ENCODE data around the gene SYNGR2. TPM values are rescaled to one million over a fixed set of nuclear protein-coding genes. Genes with fewer than 3 reads are reported as not detected.
A peak's percentile ranks its signal among the peaks of the same experiment; 100 is the strongest.

The SYNGR2 gene
- polyA plus RNA-seq, 3 donors = 270 to 402 (median 350) TPM

DNA sequence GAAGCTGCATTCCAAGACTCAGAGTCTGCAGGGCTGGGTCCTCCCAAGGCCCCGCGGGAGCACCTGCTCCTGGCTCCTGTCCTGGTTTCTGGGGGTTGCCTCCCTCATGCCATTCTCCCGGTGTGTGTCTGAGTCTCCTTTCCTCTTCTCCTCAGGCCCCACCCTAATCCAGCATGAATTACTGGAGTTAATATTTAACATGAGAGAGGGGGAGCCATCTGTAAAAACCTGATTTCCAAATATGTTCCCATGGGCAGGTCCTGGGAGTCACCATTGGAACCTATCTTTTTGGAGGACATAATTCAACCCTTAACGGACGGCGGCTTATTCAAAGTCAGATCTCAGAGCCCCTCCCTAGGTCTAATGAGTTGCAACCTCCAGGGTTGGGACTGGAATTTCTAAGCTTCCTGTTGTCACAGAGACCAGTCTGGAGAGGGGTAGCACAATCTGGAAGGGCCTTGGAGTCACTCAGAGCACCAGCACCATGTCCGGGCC is 16.8 kb upstream of the SYNGR2 start:
- H3K9me3 Mint-ChIP-seq = no peaks in the 10 kb centered on the region
- no peak for DNase-seq
- Histone ChIP-seq H4K20me1 (ENCODE audit: insufficient read depth, low read length) (no peaks in the 10 kb centered on the region), H3K4me1 (ENCODE audit: control insufficient read depth in 1 of 2, insufficient read depth in 2 of 2, low read length in 2 of 2) (peaks cover 21 to 30% of the 10 kb centered on the region in 2 donors), H3K4me3 (replicated peaks in 1 of 3; ENCODE audit: low read depth in 2 of 3, low read length in 3 of 3) (no peak overlapping the region), H2AFZ (ENCODE audit: insufficient read depth, low read depth, low read length, poor library complexity, severe bottlenecking) (no peak overlapping the region), H3K27me3 (ENCODE audit: control insufficient read depth in 2 of 2, insufficient read depth in 2 of 2, low read length in 2 of 2) (no peaks in the 10 kb centered on the region), H3K9ac (ENCODE audit: insufficient read depth, low read length, poor library complexity, severe bottlenecking) (no peak overlapping the region), H3K27ac (ENCODE audit: low read depth in 1 of 2, low read length in 2 of 2) (no peak overlapping the region), H3K36me3 (replicated peaks in 1 of 2; ENCODE audit: control insufficient read depth in 1 of 2, insufficient read depth in 2 of 2, low read length in 2 of 2) (no peaks in the 10 kb centered on the region), H3K4me2 (replicated peaks; ENCODE audit: extremely low read depth, low read length, poor library complexity, severe bottlenecking) (no peak overlapping the region), H3K79me2 (ENCODE audit: insufficient read depth, low read length) (no peaks in the 10 kb centered on the region), H3K9me3 (replicated peaks in 1 of 2; ENCODE audit: control insufficient read depth in 1 of 2, insufficient read depth in 1 of 2, low read length in 2 of 2) (no peaks in the 10 kb centered on the region)
- intact Hi-C loops (cut with micrococcal nuclease) = no loop called here
- peaks cover 28% of the 10 kb centered on the region for H3K4me1 Mint-ChIP-seq
- H3K36me3 Mint-ChIP-seq = no peaks in the 10 kb centered on the region
- TF ChIP-seq, protein P1, sequence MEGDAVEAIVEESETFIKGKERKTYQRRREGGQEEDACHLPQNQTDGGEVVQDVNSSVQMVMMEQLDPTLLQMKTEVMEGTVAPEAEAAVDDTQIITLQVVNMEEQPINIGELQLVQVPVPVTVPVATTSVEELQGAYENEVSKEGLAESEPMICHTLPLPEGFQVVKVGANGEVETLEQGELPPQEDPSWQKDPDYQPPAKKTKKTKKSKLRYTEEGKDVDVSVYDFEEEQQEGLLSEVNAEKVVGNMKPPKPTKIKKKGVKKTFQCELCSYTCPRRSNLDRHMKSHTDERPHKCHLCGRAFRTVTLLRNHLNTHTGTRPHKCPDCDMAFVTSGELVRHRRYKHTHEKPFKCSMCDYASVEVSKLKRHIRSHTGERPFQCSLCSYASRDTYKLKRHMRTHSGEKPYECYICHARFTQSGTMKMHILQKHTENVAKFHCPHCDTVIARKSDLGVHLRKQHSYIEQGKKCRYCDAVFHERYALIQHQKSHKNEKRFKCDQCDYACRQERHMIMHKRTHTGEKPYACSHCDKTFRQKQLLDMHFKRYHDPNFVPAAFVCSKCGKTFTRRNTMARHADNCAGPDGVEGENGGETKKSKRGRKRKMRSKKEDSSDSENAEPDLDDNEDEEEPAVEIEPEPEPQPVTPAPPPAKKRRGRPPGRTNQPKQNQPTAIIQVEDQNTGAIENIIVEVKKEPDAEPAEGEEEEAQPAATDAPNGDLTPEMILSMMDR (IDR thresholded peaks at IDR 0.05) = no peak
- 100% methylated on average over 4 of the region's 7 CpGs for WGBS (ENCODE audit: insufficient coverage)
- H3K4me3 Mint-ChIP-seq = no peak overlapping the region
- peaks cover 0 to 2% (median 0%) of the 10 kb centered on the region in 3 donors for H3K27me3 Mint-ChIP-seq (ENCODE audit: low read depth in 3 of 3)
- no peak overlapping the region for H3K27ac Mint-ChIP-seq

DNA sequence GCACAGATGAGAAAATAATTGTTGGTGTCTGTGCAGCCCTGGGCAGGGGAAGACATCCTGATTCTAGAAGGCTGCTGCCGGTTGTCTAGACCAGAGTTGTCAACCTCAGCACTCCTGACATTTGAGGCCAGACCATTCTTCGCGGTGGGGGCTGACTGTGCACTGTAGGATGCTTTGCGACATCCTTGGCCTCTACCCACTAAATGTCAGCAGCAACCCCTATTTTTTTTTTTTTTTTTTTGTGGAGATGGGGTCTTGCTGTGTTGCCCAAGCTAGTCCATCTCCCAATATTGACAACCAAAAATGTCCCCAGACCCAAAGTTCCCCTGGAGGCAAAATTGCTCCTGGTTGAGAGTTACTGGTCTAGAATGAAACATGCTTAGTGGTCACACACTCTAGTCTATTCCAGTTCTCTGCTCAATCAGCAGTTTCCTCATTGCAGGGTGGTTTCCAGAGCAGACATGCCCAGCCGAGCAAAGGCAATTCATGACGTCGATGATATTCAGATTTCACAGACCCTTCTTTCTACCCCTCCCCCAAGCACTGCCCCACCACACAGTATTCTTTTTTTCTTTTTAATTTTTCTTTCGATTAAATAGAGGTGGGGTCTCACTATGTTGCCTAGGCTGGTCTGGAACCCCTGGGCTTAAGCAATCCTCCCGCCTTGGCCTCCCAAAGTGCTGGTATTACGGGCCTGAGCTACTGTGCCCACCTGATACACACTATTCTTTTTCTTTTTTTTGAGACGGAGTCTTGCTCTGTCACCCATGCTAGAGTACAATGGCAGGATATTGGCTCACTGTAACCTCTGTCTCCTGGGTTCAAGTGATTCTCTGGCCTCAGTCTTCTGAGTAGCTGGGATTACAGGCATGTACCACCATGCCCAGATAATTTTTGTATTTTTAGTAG is 13.2 kb upstream of the SYNGR2 start:
- H3K36me3 Mint-ChIP-seq = no peaks in the 10 kb centered on the region
- H2AFZ ChIP-seq (ENCODE audit: insufficient read depth, low read depth, low read length, poor library complexity, severe bottlenecking) = no peak overlapping the region
- H3K4me3 ChIP-seq (replicated peaks in 1 of 3; ENCODE audit: low read depth in 2 of 3, low read length in 3 of 3) = no peak overlapping the region
- TF ChIP-seq, protein P1 (IDR thresholded peaks at IDR 0.05) = no peak
- H3K9ac ChIP-seq (ENCODE audit: insufficient read depth, low read length, poor library complexity, severe bottlenecking) = no peak overlapping the region
- H3K36me3 ChIP-seq (replicated peaks in 1 of 2; ENCODE audit: control insufficient read depth in 1 of 2, insufficient read depth in 2 of 2, low read length in 2 of 2) = no peaks in the 10 kb centered on the region
- H3K27me3 Mint-ChIP-seq (ENCODE audit: low read depth in 3 of 3) = peaks cover 0 to 4% (median 0%) of the 10 kb centered on the region in 3 donors
- H3K4me2 ChIP-seq (replicated peaks; ENCODE audit: extremely low read depth, low read length, poor library complexity, severe bottlenecking) = no peak overlapping the region
- no peaks in the 10 kb centered on the region for H3K9me3 ChIP-seq (replicated peaks in 1 of 2; ENCODE audit: control insufficient read depth in 1 of 2, insufficient read depth in 1 of 2, low read length in 2 of 2)
- H3K79me2 ChIP-seq (ENCODE audit: insufficient read depth, low read length) = no peaks in the 10 kb centered on the region
- H3K9me3 Mint-ChIP-seq = no peaks in the 10 kb centered on the region
- intact Hi-C loops (cut with micrococcal nuclease) = no loop called here
- no peak overlapping the region for H3K4me3 Mint-ChIP-seq
- H4K20me1 ChIP-seq (ENCODE audit: insufficient read depth, low read length) = no peaks in the 10 kb centered on the region
- no peaks in the 10 kb centered on the region for H3K27me3 ChIP-seq (ENCODE audit: control insufficient read depth in 2 of 2, insufficient read depth in 2 of 2, low read length in 2 of 2)
- peaks cover 28 to 34% of the 10 kb centered on the region in 2 donors for H3K4me1 ChIP-seq (ENCODE audit: control insufficient read depth in 1 of 2, insufficient read depth in 2 of 2, low read length in 2 of 2)
- H3K4me1 Mint-ChIP-seq = peaks cover 38% of the 10 kb centered on the region
- peak overlapping the region; percentile 47 to 61 for H3K27ac ChIP-seq (ENCODE audit: low read depth in 1 of 2, low read length in 2 of 2)
- H3K27ac Mint-ChIP-seq = peak overlapping the region; percentile 54 to 93 (median 80)
- whole genome bisulfite sequencing (ENCODE audit: insufficient coverage) = 50% methylated on average over 2 of the region's 11 CpGs
- peak; percentile 62 to 83 (median 75) for DNase-seq

All from CD14-positive monocyte (primary cell).